HFF-Myc (cell line): Measurements from ENCODE around the gene VPS33B.

Experiments used
- DNase-seq: peaks from one replicate; pipeline ENCODE4 v3.0.0-alpha.2; 2011; ENCODE audit warnings: low read depth; ENCODE audit errors: extremely low read depth
- H3K4me3 ChIP-seq: replicated peaks from 2 replicates; pipeline ENCODE4 v1.5.1; 2011; ENCODE audit warnings: low read depth, mild to moderate bottlenecking, control low read depth, low read length
- TF ChIP-seq, protein P1 (sequence below): IDR thresholded peaks from 2 replicates; pipeline ENCODE4 v1.5.1; 2012; ENCODE audit warnings: mild to moderate bottlenecking, low read depth, low read length, control low read depth; ENCODE audit errors: missing control alignments

Gene VPS33B

DNA sequence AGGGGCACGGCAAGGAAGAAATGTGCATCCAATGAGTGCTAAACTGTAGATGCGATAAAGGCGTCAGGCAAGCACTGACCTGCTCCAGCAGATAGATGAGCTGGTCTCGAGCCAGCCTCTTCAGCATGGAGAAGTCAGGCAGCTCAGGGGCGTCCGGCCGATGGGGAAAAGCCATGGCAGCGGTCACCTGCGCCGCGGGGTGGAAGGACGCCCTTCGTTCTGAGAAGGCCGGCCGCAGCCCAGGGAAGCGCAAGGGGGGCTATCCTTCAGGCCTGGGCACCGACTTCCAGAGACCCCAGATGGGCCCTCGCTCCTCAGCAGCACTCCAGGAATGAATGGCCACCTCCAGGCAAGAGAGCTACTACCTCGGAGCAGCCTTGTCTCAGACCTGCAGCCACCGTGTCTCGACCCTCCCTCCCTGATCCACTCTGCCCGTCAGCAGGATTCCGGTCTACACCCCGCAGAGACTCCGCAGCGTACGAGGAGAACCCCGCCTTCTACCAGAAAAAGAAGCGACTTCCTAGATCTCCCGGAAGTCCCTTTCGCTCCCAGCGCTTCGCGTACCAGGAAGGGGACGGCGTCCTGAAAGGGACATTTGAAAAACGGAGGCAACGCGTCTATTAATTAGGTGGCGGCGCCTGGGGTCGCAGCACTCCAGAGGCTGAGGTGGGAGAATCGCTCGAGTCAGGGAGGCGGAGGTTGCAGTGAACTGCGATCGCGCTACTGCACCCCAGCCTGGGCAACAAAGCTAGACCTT lies at the start of gene VPS33B:
Gene VPS33B, minus strand, starts transcription at position 520 of the 757 bp plus-strand sequence. Its CDS starts 345 bp downstream, at position 175.
- DNase-seq: peak; percentile 52
- TF ChIP-seq, protein P1, sequence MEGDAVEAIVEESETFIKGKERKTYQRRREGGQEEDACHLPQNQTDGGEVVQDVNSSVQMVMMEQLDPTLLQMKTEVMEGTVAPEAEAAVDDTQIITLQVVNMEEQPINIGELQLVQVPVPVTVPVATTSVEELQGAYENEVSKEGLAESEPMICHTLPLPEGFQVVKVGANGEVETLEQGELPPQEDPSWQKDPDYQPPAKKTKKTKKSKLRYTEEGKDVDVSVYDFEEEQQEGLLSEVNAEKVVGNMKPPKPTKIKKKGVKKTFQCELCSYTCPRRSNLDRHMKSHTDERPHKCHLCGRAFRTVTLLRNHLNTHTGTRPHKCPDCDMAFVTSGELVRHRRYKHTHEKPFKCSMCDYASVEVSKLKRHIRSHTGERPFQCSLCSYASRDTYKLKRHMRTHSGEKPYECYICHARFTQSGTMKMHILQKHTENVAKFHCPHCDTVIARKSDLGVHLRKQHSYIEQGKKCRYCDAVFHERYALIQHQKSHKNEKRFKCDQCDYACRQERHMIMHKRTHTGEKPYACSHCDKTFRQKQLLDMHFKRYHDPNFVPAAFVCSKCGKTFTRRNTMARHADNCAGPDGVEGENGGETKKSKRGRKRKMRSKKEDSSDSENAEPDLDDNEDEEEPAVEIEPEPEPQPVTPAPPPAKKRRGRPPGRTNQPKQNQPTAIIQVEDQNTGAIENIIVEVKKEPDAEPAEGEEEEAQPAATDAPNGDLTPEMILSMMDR: no peak
- H3K4me3 ChIP-seq: peak within 1 kb of the TSS; percentile 90

DNA sequence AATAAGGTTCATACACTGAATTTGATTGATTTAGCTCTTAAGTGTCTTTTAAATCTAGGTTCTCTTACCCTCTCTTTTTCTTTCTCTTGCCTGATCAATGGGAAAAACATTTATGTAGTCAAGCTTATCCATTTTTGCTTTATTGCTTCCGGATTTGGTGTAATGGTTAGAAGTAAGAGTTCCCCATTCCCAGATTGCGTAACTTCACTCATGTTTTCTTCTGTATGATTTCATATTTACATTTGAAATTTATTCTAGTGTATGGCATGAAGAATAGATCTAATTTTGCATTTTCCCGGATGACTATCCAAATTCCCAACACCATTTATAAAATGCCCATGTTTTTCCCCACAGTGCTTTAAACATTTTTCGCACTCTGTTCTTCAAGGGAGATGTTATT lies 49.8 kb upstream of the VPS33B start:
- DNase-seq: no peak
- TF ChIP-seq, protein P1: no peak

DNA sequence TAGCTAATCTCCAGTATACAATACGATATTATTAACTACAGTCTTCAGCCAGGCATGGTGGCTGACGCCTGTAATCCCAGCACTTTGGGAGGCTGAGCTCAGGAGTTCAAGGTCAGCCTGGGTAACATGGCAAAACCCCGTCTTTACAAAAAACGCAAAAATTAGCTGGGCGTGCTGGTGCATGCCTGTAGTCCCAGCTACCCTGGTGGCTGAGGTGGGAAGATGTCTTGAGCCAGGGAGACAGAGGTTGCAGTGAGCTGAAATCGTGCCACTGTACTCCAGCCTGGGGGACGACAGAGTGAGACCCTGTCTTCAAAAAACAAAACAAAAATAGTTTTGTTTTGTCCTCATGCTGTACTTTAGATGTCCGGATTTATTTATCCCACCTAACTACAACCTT lies 48.5 kb upstream of the VPS33B start:
- no peak for DNase-seq

More for the DNA sequence above, 49.8 kb upstream of the VPS33B start:
- H3K4me3 ChIP-seq: no peak overlapping the region

DNA sequence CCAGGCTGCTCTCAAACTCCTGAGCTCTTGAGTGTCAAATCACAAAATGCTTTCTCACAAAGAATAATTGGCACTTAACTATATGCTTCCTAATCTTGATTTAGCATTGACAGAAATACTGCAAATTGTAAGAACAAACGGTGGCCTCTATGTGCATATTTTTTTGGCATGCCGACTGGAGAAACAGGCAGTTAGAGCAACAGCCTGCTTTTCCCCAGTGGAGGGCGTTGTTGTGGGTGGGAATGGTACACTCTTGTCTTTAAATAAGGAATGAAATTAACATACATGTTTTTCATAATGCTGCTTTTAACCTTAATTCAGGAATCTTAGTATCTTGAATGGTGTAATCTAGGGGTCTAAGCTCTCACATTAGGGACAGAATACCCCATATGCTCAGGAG lies 46.6 kb upstream of the VPS33B start:
- DNase-seq: no peak
- TF ChIP-seq, protein P1: peak; percentile 26
- no peak overlapping the region for H3K4me3 ChIP-seq

More for the DNA sequence above, 48.5 kb upstream of the VPS33B start:
- TF ChIP-seq, protein P1: no peak
- no peak overlapping the region for H3K4me3 ChIP-seq

DNA sequence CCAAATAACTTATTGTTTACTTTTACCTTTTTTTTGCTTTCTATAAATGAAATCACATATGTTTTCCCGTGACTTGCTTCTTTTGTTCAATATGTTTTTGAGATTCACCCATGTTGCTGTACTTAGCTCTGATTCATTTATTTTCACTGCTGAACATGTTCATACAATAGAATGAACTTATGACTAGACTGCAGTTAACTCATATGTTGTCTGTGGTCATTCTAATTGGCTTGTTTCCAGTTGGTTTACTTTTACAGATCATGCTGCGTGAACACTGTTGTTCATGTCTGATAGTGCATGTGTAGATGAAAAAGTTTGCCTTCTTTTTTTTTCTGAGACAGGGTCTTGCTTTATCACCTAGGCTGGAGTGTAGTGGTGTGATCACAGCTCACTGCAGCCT lies 46.0 kb upstream of the VPS33B start:
- no peak overlapping the region for H3K4me3 ChIP-seq
- TF ChIP-seq, protein P1: no peak
- DNase-seq: no peak

DNA sequence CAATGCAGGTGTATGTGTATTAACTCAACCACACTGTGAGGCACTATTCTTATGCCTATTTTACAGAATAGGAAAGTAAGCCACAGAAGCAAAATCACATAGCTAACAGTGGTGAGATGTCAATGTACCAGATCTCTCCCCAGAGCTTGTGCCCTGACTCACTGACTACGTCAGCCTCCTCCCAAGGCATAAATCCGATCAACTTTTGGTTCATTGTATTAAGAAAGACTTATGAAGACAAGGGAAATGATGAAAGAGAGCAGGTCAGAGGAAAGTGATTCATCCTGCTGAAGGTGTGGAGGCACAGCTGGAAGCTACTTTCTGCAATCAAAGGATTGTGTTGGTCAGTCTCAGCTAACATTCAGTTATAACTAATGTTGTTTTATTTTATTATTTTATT lies 44.6 kb upstream of the VPS33B start:
- no peak overlapping the region for H3K4me3 ChIP-seq
- TF ChIP-seq, protein P1: no peak
- no peak for DNase-seq
